NCI-H82 treated with DMSO at 0.1 percent for 48 hours (cell line): ENCODE results near the gene KDM1B.
"Not testable (repeated sequence)": the region's sequence is repeated elsewhere in the genome, so short reads cannot be mapped to it uniquely, and the experiment has no call there.

Experiments used
- DNase-seq: peaks from one replicate; lab custom pipeline; 2025; ENCODE audit not compliant: unreplicated experiment; lab: John Stamatoyannopoulos, UW

The KDM1B gene

GRCh38 chr6:18227166-18227565 is 71.9 kb downstream of the KDM1B start:
- DNase-seq = not testable (repeated sequence)

GRCh38 chr6:18228590-18228989 is 73.4 kb downstream of the KDM1B start:
- not testable (repeated sequence) for DNase-seq

- not testable (repeated sequence) for DNase-seq
Observed at GRCh38 chr6:18231856-18232255, 76.6 kb downstream of the KDM1B start.

GRCh38 chr6:18233770-18234169 is 78.5 kb downstream of the KDM1B start:
- DNase-seq = not testable (repeated sequence)

GRCh38 chr6:18234564-18234963 is 79.3 kb downstream of the KDM1B start:
- no peak for DNase-seq

- DNase-seq = no peak
Observed at GRCh38 chr6:18235524-18235923, 80.3 kb downstream of the KDM1B start.

- DNase-seq = no peak
Observed at GRCh38 chr6:18237167-18237566, 81.9 kb downstream of the KDM1B start.

- no peak for DNase-seq
Observed at GRCh38 chr6:18240230-18240629, 85.0 kb downstream of the KDM1B start.

GRCh38 chr6:18241208-18242038 is 86.2 kb downstream of the KDM1B start:
- no peak for DNase-seq

GRCh38 chr6:18242062-18242851 is 87.0 kb downstream of the KDM1B start:
- DNase-seq = no peak

- DNase-seq = no peak
Observed at GRCh38 chr6:18243302-18243893, 88.2 kb downstream of the KDM1B start.

GRCh38 chr6:18244251-18244650 is 89.0 kb downstream of the KDM1B start:
- no peak for DNase-seq

GRCh38 chr6:18245079-18245478 is 89.9 kb downstream of the KDM1B start:
- no peak for DNase-seq

GRCh38 chr6:18245642-18246041 is 90.4 kb downstream of the KDM1B start:
- DNase-seq = no peak

GRCh38 chr6:18246205-18246604 is 91.0 kb downstream of the KDM1B start:
- DNase-seq = no peak

- DNase-seq = no peak
Observed at GRCh38 chr6:18247002-18247401, 91.8 kb downstream of the KDM1B start.

- DNase-seq = no peak
Observed at GRCh38 chr6:18248698-18249097, 93.5 kb downstream of the KDM1B start.

- no peak for DNase-seq
Observed at GRCh38 chr6:18249271-18249670, 94.0 kb downstream of the KDM1B start.

GRCh38 chr6:18253635-18254034 is 98.4 kb downstream of the KDM1B start:
- DNase-seq = no peak

- DNase-seq = no peak
Observed at GRCh38 chr6:18254793-18255192, 99.6 kb downstream of the KDM1B start.

GRCh38 chr6:18259675-18260447 is 104.6 kb downstream of the KDM1B start:
- no peak for DNase-seq
